ENCODE measurements around the gene XCL2.

XCL2 gene

GRCh38 chr1:168512864-168513595 is 30.8 kb downstream of the XCL2 start:
- no peak for DNase-seq

GRCh38 chr1:168509875-168510791 is 33.7 kb downstream of the XCL2 start:
- no peak for DNase-seq

GRCh38 chr1:168509210-168509609 is 34.6 kb downstream of the XCL2 start:
- no peak for DNase-seq

GRCh38 chr1:168507828-168508227 is 36.0 kb downstream of the XCL2 start:
- DNase-seq, result no peak

GRCh38 chr1:168507231-168507630 is 36.6 kb downstream of the XCL2 start:
- DNase-seq, result peak; percentile 8

GRCh38 chr1:168506204-168506819 is 37.5 kb downstream of the XCL2 start:
- DNase-seq, result peak; percentile 35

GRCh38 chr1:168505006-168505405 is 38.8 kb downstream of the XCL2 start:
- DNase-seq, result no peak

- no peak for DNase-seq
Measured at GRCh38 chr1:168504064-168504837, 39.5 kb downstream of the XCL2 start.

GRCh38 chr1:168499688-168500049 is 44.1 kb downstream of the XCL2 start:
- peak; percentile 42 for DNase-seq

GRCh38 chr1:168498956-168499687 is 44.7 kb downstream of the XCL2 start:
- DNase-seq, result no peak

- DNase-seq, result peak; percentile 53
Measured at GRCh38 chr1:168498159-168498631, 45.6 kb downstream of the XCL2 start.

- peak; percentile 14 for DNase-seq
Measured at GRCh38 chr1:168497376-168497950, 46.3 kb downstream of the XCL2 start.

- DNase-seq, result no peak
Measured at GRCh38 chr1:168491527-168492164, 52.2 kb downstream of the XCL2 start.

Data from DMS53 (cell line).